ENCODE data around the gene OR10G8. TPM values are rescaled to one million over a fixed set of nuclear protein-coding genes. Genes with fewer than 3 reads are reported as not detected.
A peak's percentile ranks its signal among the peaks of the same experiment; 100 is the strongest.

Gene OR10G8
- polyA plus RNA-seq, 3 donors = not detected

DNA sequence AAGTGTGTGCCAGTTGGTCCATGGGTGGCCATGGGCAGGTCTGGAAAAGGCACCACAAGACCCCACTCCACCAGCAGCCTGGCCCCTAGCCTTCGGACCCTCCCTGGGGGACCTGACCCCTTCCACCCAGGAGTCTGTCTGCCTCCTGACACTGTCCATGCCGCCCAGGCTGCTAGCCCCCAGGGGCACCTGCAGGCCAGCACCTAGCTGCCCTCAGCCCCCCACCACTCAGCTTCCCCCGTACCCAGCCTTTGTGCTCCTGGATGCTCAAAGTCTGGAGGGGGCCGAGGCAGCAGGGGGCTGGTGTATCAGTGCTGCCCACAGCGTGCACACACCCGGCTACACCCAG, 48.9 kb downstream of the OR10G8 start:
- peak overlapping the region; percentile 95 for H2AFZ ChIP-seq (ENCODE audit: insufficient read depth, low read depth, low read length, poor library complexity, severe bottlenecking)
- no peaks in the 10 kb centered on the region for H3K36me3 Mint-ChIP-seq
- H4K20me1 ChIP-seq (ENCODE audit: insufficient read depth, low read length) = no peaks in the 10 kb centered on the region
- H3K27ac Mint-ChIP-seq = no peak overlapping the region
- H3K79me2 ChIP-seq (ENCODE audit: insufficient read depth, low read length) = no peaks in the 10 kb centered on the region
- WGBS (ENCODE audit: insufficient coverage) = 93% methylated on average over 4 of the region's 6 CpGs
- H3K4me3 ChIP-seq (replicated peaks in 1 of 3; ENCODE audit: low read depth in 2 of 3, low read length in 3 of 3) = peak overlapping the region in 1 of 3 experiments; percentile 75
- H3K4me2 ChIP-seq (replicated peaks; ENCODE audit: extremely low read depth, low read length, poor library complexity, severe bottlenecking) = peak overlapping the region; percentile 89
- peak overlapping the region; percentile 80 to 90 for H3K4me3 Mint-ChIP-seq
- peaks cover 22 to 29% of the 10 kb centered on the region in 2 donors for H3K4me1 ChIP-seq (ENCODE audit: control insufficient read depth in 1 of 2, insufficient read depth in 2 of 2, low read length in 2 of 2)
- peaks cover 0 to 4% (median 4%) of the 10 kb centered on the region in 3 donors for H3K27me3 Mint-ChIP-seq (ENCODE audit: low read depth in 3 of 3)
- H3K9me3 ChIP-seq (replicated peaks in 1 of 2; ENCODE audit: control insufficient read depth in 1 of 2, insufficient read depth in 1 of 2, low read length in 2 of 2) = no peaks in the 10 kb centered on the region
- peaks cover 0 to 2% (median 0%) of the 10 kb centered on the region in 7 donors for H3K9me3 Mint-ChIP-seq
- TF ChIP-seq, protein P1, sequence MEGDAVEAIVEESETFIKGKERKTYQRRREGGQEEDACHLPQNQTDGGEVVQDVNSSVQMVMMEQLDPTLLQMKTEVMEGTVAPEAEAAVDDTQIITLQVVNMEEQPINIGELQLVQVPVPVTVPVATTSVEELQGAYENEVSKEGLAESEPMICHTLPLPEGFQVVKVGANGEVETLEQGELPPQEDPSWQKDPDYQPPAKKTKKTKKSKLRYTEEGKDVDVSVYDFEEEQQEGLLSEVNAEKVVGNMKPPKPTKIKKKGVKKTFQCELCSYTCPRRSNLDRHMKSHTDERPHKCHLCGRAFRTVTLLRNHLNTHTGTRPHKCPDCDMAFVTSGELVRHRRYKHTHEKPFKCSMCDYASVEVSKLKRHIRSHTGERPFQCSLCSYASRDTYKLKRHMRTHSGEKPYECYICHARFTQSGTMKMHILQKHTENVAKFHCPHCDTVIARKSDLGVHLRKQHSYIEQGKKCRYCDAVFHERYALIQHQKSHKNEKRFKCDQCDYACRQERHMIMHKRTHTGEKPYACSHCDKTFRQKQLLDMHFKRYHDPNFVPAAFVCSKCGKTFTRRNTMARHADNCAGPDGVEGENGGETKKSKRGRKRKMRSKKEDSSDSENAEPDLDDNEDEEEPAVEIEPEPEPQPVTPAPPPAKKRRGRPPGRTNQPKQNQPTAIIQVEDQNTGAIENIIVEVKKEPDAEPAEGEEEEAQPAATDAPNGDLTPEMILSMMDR (IDR thresholded peaks at IDR 0.05) = no peak
- peaks cover 27% of the 10 kb centered on the region for H3K4me1 Mint-ChIP-seq
- no peak for DNase-seq
- no peaks in the 10 kb centered on the region for H3K27me3 ChIP-seq (ENCODE audit: control insufficient read depth in 2 of 2, insufficient read depth in 2 of 2, low read length in 2 of 2)
- no peaks in the 10 kb centered on the region for H3K36me3 ChIP-seq (replicated peaks in 1 of 2; ENCODE audit: control insufficient read depth in 1 of 2, insufficient read depth in 2 of 2, low read length in 2 of 2)
- peak overlapping the region; percentile 61 for H3K9ac ChIP-seq (ENCODE audit: insufficient read depth, low read length, poor library complexity, severe bottlenecking)
- H3K27ac ChIP-seq (ENCODE audit: low read depth in 1 of 2, low read length in 2 of 2) = no peak overlapping the region
- intact Hi-C loops (cut with micrococcal nuclease) = loop anchor here (10.0 kb wide), 3 partner anchors 199 to 509 kb away; no protein-coding TSS in a partner anchor

DNA sequence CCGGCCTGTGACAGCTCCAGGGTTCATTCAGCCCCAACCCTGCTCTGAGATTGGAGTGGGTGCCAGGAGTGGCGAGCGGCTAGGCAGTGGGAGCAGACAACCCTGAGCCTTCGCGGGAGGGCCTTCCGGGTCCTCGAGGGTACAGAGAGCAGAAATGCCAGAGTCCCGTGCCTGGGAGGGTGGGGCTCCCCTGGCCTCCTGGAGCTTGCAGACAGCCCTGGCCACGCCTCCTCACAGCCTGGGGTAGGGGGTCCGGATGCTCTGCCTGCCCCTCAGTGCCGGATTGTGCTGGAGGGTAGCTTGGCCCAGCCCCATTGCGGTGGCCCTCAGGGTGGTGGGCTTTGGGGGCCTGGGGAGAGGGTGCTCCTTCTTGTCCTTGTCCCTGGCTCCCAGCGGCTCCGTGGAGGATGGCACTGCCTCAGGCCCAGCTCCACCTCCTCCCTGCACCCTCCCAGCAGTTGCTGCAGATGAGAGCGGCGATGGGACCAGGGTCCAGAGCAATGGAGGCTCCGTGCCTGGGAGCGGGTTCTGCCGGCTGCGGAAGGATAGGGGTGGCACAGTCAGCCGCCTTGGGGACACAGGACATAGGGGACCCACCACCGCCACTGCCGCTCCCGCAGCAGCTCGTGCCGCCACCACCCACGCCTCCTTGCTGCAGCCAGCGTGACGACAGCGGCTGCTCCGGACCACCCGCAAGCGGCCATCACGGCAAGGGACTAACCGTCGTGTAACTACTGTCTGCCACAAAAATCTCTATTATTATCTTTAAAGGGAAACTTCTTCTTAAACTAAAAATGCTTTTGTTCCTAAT, 49.4 kb downstream of the OR10G8 start:
- H3K9me3 ChIP-seq (replicated peaks in 1 of 2; ENCODE audit: control insufficient read depth in 1 of 2, insufficient read depth in 1 of 2, low read length in 2 of 2) = no peaks in the 10 kb centered on the region
- H3K27me3 Mint-ChIP-seq (ENCODE audit: low read depth in 3 of 3) = peaks cover 0 to 4% (median 4%) of the 10 kb centered on the region in 3 donors
- peak; percentile 21 to 46 (median 26) for DNase-seq
- H3K27ac Mint-ChIP-seq = peak overlapping the region in 3 of 7 donors; percentile 46 to 75 (median 55)
- H3K27me3 ChIP-seq (ENCODE audit: control insufficient read depth in 2 of 2, insufficient read depth in 2 of 2, low read length in 2 of 2) = no peaks in the 10 kb centered on the region
- intact Hi-C loops (cut with micrococcal nuclease) = loop anchor here (10.0 kb wide), 3 partner anchors 199 to 509 kb away; no protein-coding TSS in a partner anchor
- H3K4me3 ChIP-seq (replicated peaks in 1 of 3; ENCODE audit: low read depth in 2 of 3, low read length in 3 of 3) = peak overlapping the region; percentile 41 to 75 (median 54)
- peaks cover 22% of the 10 kb centered on the region for H3K4me1 Mint-ChIP-seq
- peak overlapping the region; percentile 80 to 90 for H3K4me3 Mint-ChIP-seq
- H3K9me3 Mint-ChIP-seq = peaks cover 0 to 2% (median 0%) of the 10 kb centered on the region in 7 donors
- H3K36me3 Mint-ChIP-seq = no peaks in the 10 kb centered on the region
- H2AFZ ChIP-seq (ENCODE audit: insufficient read depth, low read depth, low read length, poor library complexity, severe bottlenecking) = peak overlapping the region; percentile 95
- peaks cover 17 to 23% of the 10 kb centered on the region in 2 donors for H3K4me1 ChIP-seq (ENCODE audit: control insufficient read depth in 1 of 2, insufficient read depth in 2 of 2, low read length in 2 of 2)
- H3K4me2 ChIP-seq (replicated peaks; ENCODE audit: extremely low read depth, low read length, poor library complexity, severe bottlenecking) = peak overlapping the region; percentile 89
- peak overlapping the region; percentile 61 for H3K9ac ChIP-seq (ENCODE audit: insufficient read depth, low read length, poor library complexity, severe bottlenecking)
- H4K20me1 ChIP-seq (ENCODE audit: insufficient read depth, low read length) = no peaks in the 10 kb centered on the region
- H3K36me3 ChIP-seq (replicated peaks in 1 of 2; ENCODE audit: control insufficient read depth in 1 of 2, insufficient read depth in 2 of 2, low read length in 2 of 2) = no peaks in the 10 kb centered on the region
- peak overlapping the region in 1 of 2 donors; percentile 33 for H3K27ac ChIP-seq (ENCODE audit: low read depth in 1 of 2, low read length in 2 of 2)
- no peaks in the 10 kb centered on the region for H3K79me2 ChIP-seq (ENCODE audit: insufficient read depth, low read length)
- TF ChIP-seq, protein P1 (IDR thresholded peaks at IDR 0.05) = no peak
- whole genome bisulfite sequencing (ENCODE audit: insufficient coverage) = 12% methylated on average over 31 of the region's 36 CpGs
